Measurements from ENCODE around the gene DNAJC22. TPM values are rescaled to one million over a fixed set of nuclear protein-coding genes. Genes with fewer than 3 reads are reported as not detected.
A peak's percentile ranks its signal among the peaks of the same experiment; 100 is the strongest.

DNAJC22 gene
- total RNA-seq, 1 experiment from 2014 or later = 47.7 TPM

DNA sequence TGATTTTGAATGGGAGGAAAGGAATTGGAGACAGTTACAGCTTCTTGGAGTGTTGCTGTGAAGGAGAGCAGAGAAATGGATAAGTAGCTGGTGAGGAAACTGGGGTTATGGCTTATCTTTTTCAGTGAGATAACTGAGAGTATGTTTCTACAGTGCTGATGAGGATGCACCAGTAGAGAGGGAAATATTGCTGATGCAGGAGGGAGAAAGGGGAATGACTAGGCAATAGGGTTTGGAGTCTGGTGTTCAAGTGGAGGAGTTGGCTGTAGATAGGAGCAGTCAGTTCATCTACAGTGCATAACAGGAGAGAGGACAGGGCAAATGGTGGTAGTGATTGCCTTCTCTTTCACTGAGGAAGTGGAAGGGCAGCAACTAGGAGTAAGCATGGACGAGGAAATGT is 53.6 kb downstream of the DNAJC22 start:
- Histone ChIP-seq H3K36me3 (ENCODE audit: control insufficient read depth, insufficient read depth, low read length) (no peaks in the 10 kb centered on the region), H3K9me3 (no peaks in the 10 kb centered on the region), H3K27me3 (replicated peaks; ENCODE audit: control insufficient read depth, insufficient read depth, low read length) (no peaks in the 10 kb centered on the region), H3K4me1 (peaks cover 12% of the 10 kb centered on the region; the same call in 1 of the 2 replicates), H3K4me3 (ENCODE audit: low read depth, low read length) (no peak overlapping the region)
- intact Hi-C loops (cut with micrococcal nuclease; ENCODE audit: unreplicated experiment) = no loop called here
- Mint-ChIP-seq H3K27ac (ENCODE audit: unreplicated experiment) (peak overlapping the region; percentile 6), H3K27me3 (ENCODE audit: insufficient read depth, unreplicated experiment) (no peaks in the 10 kb centered on the region), H3K36me3 (ENCODE audit: insufficient read depth, unreplicated experiment) (peaks cover 5% of the 10 kb centered on the region), H3K4me3 (ENCODE audit: unreplicated experiment) (no peak overlapping the region), H3K4me1 (ENCODE audit: low read depth, unreplicated experiment) (peaks cover 33% of the 10 kb centered on the region), H3K9me3 (ENCODE audit: unreplicated experiment) (no peaks in the 10 kb centered on the region)
- DNase-seq = no peak
- POLR2A ChIA-PET = no interaction called here
- no TSS peak for BruUV-seq (replicated peaks)
- TF ChIP-seq, protein P1, sequence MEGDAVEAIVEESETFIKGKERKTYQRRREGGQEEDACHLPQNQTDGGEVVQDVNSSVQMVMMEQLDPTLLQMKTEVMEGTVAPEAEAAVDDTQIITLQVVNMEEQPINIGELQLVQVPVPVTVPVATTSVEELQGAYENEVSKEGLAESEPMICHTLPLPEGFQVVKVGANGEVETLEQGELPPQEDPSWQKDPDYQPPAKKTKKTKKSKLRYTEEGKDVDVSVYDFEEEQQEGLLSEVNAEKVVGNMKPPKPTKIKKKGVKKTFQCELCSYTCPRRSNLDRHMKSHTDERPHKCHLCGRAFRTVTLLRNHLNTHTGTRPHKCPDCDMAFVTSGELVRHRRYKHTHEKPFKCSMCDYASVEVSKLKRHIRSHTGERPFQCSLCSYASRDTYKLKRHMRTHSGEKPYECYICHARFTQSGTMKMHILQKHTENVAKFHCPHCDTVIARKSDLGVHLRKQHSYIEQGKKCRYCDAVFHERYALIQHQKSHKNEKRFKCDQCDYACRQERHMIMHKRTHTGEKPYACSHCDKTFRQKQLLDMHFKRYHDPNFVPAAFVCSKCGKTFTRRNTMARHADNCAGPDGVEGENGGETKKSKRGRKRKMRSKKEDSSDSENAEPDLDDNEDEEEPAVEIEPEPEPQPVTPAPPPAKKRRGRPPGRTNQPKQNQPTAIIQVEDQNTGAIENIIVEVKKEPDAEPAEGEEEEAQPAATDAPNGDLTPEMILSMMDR (IDR thresholded peaks at IDR 0.05; ENCODE audit: insufficient read depth in 1 of 2, low read depth in 1 of 2, low read length in 1 of 2, severe bottlenecking in 1 of 2, unreplicated experiment in 1 of 2) = no peak
- CTCF ChIA-PET = interaction anchor here (0.9 kb wide), 1 partner anchor 52 kb away, joined by 4 read pairs; no protein-coding TSS in a partner anchor

Other genes starting within 250 kb of the DNAJC22 start
- gene LMBR1L, start 236.0 kb upstream of the DNAJC22 start, total RNA-seq (2022) = 43.1 and 43.9 TPM in 2 replicates
- 1,866 and 1,882 TPM in 2 replicates for gene TUBA1B, start 215.5 kb upstream of the DNAJC22 start, total RNA-seq (2022)
- gene TUBA1A, start 157.8 kb upstream of the DNAJC22 start, total RNA-seq (2022) = 8.5 and 9.1 TPM in 2 replicates
- gene TUBA1C, start 81.8 kb upstream of the DNAJC22 start, total RNA-seq (2022) = 636 and 638 TPM in 2 replicates
- gene PRPH, start 51.7 kb upstream of the DNAJC22 start, total RNA-seq (2022) = 3.2 and 4.9 TPM in 2 replicates
- gene TROAP, start 23.6 kb upstream of the DNAJC22 start, total RNA-seq (2022) = 134 and 135 TPM in 2 replicates
- gene C1QL4, start 9.7 kb upstream of the DNAJC22 start, total RNA-seq (2022) = 2.6 and 3.6 TPM in 2 replicates
- 43.1 and 48.9 TPM in 2 replicates for gene SPATS2, start 20.6 kb downstream of the DNAJC22 start, total RNA-seq (2022)
- 0.16 and 0.27 TPM in 2 replicates for gene KCNH3, start 192.1 kb downstream of the DNAJC22 start, total RNA-seq (2022)
- 115 and 122 TPM in 2 replicates for gene MCRS1, start 221.3 kb downstream of the DNAJC22 start, total RNA-seq (2022)

All from Caco-2 (cell line).